ENCODE results near the gene ADSS1.

The ADSS1 gene

DNA sequence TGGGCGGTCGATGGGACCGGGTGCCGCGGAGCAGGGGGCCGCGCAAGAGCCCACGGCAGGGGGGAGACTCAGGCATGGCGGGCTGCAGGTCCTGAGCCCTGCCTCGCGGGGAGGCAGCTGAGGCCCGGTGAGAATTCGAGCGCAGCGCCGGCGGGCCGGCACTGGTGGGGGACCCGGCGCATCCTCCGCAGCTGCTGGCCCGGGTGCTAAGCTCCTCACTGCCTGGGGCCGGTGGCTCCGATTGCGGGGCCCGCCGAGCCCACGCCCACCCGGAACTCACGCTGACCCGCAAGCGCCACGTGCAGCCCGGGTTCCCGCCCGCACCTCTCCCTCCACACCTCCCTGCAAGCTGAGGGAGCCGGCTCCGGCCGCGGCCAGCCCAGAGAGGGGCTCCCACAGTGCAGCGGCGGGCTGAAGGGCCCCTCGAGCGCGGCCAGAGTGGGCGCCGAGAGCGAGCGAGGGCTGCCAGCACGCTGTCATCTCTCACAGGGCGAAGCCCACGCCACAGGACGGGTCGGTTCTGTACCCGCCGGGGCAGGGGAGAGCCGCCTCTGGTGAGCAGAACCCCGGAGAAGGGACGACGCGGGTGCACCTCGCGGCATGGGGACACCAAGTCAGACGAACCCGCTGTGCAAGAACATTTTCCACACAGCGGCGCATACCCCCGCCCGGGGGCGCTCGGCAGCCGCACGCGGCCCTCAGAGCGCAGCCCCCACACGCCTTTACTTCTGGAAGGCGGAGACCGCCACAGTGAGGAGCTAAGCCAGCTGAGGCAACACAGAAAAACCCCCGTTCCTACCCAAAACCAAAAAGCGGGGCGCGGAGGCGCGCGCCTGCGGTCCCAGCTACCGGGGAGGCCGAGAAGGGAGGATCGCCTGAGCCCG lies 27.8 kb downstream of the ADSS1 start:
- Histone ChIP-seq H4K20me1 (ENCODE audit: insufficient read depth, low read length) (no peaks in the 10 kb centered on the region), H3K9me3 (ENCODE audit: low read length) (peaks cover 7% of the 10 kb centered on the region; the same call in 1 of the 2 replicates), H3K36me3 (ENCODE audit: insufficient read depth, low read length) (peaks cover 23% of the 10 kb centered on the region), H3F3A (ENCODE audit: insufficient read depth, low read length) (no peaks in the 10 kb centered on the region), H3K9me2 (ENCODE audit: low read depth, low read length) (no peaks in the 10 kb centered on the region), H3K27ac (ENCODE audit: low read depth, low read length, poor library complexity, severe bottlenecking) (peak overlapping the region; percentile 83), H3K9ac (ENCODE audit: low read length) (peak overlapping the region; percentile 72), H3K79me2 (ENCODE audit: insufficient read depth, low read length) (peaks cover 21% of the 10 kb centered on the region), H3K4me2 (ENCODE audit: low read length) (peak overlapping the region; percentile 81), H3K27me3 (ENCODE audit: insufficient read depth, low read length) (peaks cover 6% of the 10 kb centered on the region; the same call in 1 of the 2 replicates), H3K4me1 (ENCODE audit: insufficient read depth, low read length, severe bottlenecking) (peaks cover 38% of the 10 kb centered on the region), H3K4me3 (ENCODE audit: low read depth, low read length, poor library complexity, severe bottlenecking) (peak overlapping the region; percentile 87), H2AFZ (ENCODE audit: low read length) (peak overlapping the region; percentile 60; the same call in 1 of the 2 replicates)
- TF ChIP-seq, protein P1, sequence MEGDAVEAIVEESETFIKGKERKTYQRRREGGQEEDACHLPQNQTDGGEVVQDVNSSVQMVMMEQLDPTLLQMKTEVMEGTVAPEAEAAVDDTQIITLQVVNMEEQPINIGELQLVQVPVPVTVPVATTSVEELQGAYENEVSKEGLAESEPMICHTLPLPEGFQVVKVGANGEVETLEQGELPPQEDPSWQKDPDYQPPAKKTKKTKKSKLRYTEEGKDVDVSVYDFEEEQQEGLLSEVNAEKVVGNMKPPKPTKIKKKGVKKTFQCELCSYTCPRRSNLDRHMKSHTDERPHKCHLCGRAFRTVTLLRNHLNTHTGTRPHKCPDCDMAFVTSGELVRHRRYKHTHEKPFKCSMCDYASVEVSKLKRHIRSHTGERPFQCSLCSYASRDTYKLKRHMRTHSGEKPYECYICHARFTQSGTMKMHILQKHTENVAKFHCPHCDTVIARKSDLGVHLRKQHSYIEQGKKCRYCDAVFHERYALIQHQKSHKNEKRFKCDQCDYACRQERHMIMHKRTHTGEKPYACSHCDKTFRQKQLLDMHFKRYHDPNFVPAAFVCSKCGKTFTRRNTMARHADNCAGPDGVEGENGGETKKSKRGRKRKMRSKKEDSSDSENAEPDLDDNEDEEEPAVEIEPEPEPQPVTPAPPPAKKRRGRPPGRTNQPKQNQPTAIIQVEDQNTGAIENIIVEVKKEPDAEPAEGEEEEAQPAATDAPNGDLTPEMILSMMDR (IDR thresholded peaks at IDR 0.05; ENCODE audit: low read length) = no peak
- TF ChIP-seq EZH2 (IDR thresholded peaks at IDR 0.05; ENCODE audit: borderline replicate concordance, low read length) = no peak

DNA sequence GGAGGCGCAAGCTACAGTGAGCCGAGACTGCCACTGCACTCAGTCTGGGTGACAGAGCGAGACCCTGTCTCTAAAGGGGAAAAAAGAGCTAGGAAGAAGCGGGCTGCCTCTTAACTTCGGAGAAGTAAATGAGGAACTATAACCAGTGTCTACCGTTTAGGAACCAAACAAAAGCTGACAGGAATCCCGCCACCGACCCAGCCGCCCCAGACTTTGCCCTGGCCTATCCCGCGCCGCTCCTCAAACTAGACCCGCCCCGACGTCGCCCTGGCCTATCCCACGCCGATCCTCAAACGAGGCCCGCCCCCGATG lies 28.4 kb downstream of the ADSS1 start:
- peak overlapping the region; percentile 60; the same call in 1 of the 2 replicates for H2AFZ ChIP-seq (ENCODE audit: low read length)
- H3F3A ChIP-seq (ENCODE audit: insufficient read depth, low read length) = no peaks in the 10 kb centered on the region
- H3K36me3 ChIP-seq (ENCODE audit: insufficient read depth, low read length) = peaks cover 24% of the 10 kb centered on the region
- H3K79me2 ChIP-seq (ENCODE audit: insufficient read depth, low read length) = peaks cover 21% of the 10 kb centered on the region
- peaks cover 44% of the 10 kb centered on the region for H3K4me1 ChIP-seq (ENCODE audit: insufficient read depth, low read length, severe bottlenecking)
- peaks cover 7% of the 10 kb centered on the region; the same call in 1 of the 2 replicates for H3K9me3 ChIP-seq (ENCODE audit: low read length)
- peak overlapping the region; percentile 72 for H3K9ac ChIP-seq (ENCODE audit: low read length)
- peak overlapping the region; percentile 87 for H3K4me3 ChIP-seq (ENCODE audit: low read depth, low read length, poor library complexity, severe bottlenecking)
- peak overlapping the region; percentile 83 for H3K27ac ChIP-seq (ENCODE audit: low read depth, low read length, poor library complexity, severe bottlenecking)
- no peaks in the 10 kb centered on the region for H4K20me1 ChIP-seq (ENCODE audit: insufficient read depth, low read length)
- peak overlapping the region; percentile 81 for H3K4me2 ChIP-seq (ENCODE audit: low read length)
- H3K9me2 ChIP-seq (ENCODE audit: low read depth, low read length) = no peaks in the 10 kb centered on the region
- no peak for TF ChIP-seq EZH2 (IDR thresholded peaks at IDR 0.05; ENCODE audit: borderline replicate concordance, low read length)
- TF ChIP-seq, protein P1 (IDR thresholded peaks at IDR 0.05; ENCODE audit: low read length) = no peak
- peaks cover 6% of the 10 kb centered on the region; the same call in 1 of the 2 replicates for H3K27me3 ChIP-seq (ENCODE audit: insufficient read depth, low read length)

DNA sequence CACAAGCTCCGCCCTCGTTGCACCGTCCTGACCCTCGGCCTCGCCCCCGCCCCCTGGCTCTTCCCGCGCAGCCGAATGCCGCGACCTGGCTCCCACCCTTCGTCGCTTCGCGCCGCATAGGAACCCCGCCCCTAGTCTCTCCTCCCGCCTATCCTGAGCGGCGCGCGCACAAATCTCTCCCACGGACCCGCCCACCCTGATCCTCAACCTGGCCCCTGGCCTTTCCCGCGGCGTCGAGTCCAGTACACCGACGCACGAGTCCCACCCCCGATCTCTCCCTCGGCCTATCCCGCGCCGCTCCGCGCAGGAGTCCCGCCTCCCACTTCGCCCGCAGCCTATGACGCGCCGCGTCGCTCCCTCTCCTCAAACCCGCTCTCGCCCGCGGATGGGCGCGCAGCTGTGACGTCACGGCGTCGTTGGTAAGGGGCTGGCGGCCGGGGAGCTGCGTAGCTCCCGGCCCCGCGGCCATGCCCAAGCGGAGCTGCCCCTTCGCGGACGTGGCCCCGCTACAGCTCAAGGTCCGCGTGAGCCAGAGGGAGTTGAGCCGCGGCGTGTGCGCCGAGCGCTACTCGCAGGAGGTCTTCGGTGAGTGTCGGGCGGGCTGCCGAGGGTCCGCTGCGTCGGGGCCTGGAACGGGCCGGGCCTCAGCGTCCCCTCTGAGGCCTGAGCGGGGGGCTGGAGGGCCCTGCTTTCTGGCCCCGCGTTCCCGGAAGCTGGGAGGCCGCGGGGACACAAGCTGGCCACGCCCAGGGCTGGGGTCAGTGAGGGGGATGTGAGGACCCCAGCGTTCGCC lies 28.9 kb downstream of the ADSS1 start, which contains the start of gene SIVA1:
TSS of gene SIVA1 (plus strand) at position 413 of the 793 bp plus-strand sequence. CDS start at position 468, 55 bp downstream.
- Histone ChIP-seq H3K27me3 (ENCODE audit: insufficient read depth, low read length) (peaks cover 6% of the 10 kb centered on the region; the same call in 1 of the 2 replicates), H3K36me3 (ENCODE audit: insufficient read depth, low read length) (peaks cover 30% of the 10 kb centered on the region), H3K27ac (ENCODE audit: low read depth, low read length, poor library complexity, severe bottlenecking) (peak within 1 kb of the TSS; percentile 83), H3K4me1 (ENCODE audit: insufficient read depth, low read length, severe bottlenecking) (peaks cover 46% of the 10 kb centered on the region), H3K4me2 (ENCODE audit: low read length) (peak within 1 kb of the TSS; percentile 81), H3K9me3 (ENCODE audit: low read length) (peaks cover 7% of the 10 kb centered on the region; the same call in 1 of the 2 replicates), H3K79me2 (ENCODE audit: insufficient read depth, low read length) (peaks cover 21% of the 10 kb centered on the region), H3K9ac (ENCODE audit: low read length) (peak within 1 kb of the TSS; percentile 96), H3F3A (ENCODE audit: insufficient read depth, low read length) (no peaks in the 10 kb centered on the region), H3K4me3 (ENCODE audit: low read depth, low read length, poor library complexity, severe bottlenecking) (peak within 1 kb of the TSS; percentile 87), H3K9me2 (ENCODE audit: low read depth, low read length) (no peaks in the 10 kb centered on the region), H4K20me1 (ENCODE audit: insufficient read depth, low read length) (no peaks in the 10 kb centered on the region), H2AFZ (ENCODE audit: low read length) (peak within 1 kb of the TSS; percentile 60; the same call in 1 of the 2 replicates)
- TF ChIP-seq, protein P1 (IDR thresholded peaks at IDR 0.05; ENCODE audit: low read length) = no peak
- no peak for TF ChIP-seq EZH2 (IDR thresholded peaks at IDR 0.05; ENCODE audit: borderline replicate concordance, low read length)
